Breast epithelium (tissue), 3 donors: ENCODE measurements around the gene CROCC2.

Experiments used
- CTCF ChIP-seq, 3 donors: fragments of 450-650 bp; IDR thresholded peaks; one replicate each; pipeline ENCODE4 v1.5.1; 2016 to 2017; ENCODE audit warnings: antibody characterized with exemption in 3 of 3, mild to moderate bottlenecking in 3 of 3, moderate library complexity in 3 of 3
- POLR2A ChIP-seq: fragments of 450-650 bp; IDR thresholded peaks from one replicate; pipeline ENCODE4 v1.6.1; 2016; ENCODE audit warnings: antibody characterized with exemption, mild to moderate bottlenecking, moderate library complexity

- TF ChIP-seq CTCF (IDR thresholded peaks at IDR 0.05) (no peak), POLR2A (no peak)
These were observed 132.4 kb downstream of the CROCC2 start for GRCh38 chr2:241038374-241039180.
